ENCODE data around the gene TTLL9. TPM values are rescaled to one million over a fixed set of nuclear protein-coding genes. Genes with fewer than 3 reads are reported as not detected.

The TTLL9 gene
- total RNA-seq, 1 experiment from 2014 or later, result not detected

DNA sequence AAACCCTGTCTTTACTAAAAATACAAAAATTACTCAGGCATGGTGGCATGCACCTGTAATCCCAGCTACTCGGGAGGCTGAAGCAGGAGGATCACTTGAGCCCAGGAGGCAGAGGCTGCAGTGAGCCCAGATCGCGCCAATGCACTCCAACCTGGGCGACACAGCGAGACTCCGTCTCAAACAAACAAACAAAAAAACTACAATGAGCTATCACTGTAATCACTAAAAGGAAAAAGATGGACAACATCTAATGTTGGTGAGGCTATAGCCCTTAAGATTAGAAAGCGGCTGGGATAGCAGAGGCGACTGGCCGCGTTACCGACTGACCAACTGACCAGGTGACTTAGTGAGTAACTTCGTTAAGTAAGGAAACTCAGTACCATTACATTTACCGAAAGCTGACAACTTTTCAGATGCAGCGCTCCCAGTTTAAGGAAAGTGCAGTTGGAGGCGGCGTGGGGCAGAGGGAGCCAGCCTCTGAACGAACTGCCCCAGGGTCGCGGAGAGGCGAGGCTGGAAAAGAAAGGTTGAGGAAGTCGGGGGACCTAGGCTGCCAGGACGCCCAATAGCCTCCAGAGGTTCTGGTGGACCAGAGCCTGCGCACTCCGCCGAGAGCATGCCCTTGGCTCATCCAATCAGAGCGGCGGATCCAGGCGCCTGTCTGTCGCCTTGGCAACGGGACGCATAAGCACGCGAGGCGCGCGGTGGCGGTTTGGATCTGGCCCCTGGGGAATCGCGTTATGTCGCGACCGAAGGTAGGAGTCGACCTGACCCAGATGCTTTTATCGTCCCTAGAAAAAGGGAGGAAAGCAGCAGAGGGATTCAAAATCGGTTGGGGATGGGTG, 8.9 kb downstream of the TTLL9 start:
- DNase-seq (ENCODE audit: low read depth), result peak; percentile 94

DNA sequence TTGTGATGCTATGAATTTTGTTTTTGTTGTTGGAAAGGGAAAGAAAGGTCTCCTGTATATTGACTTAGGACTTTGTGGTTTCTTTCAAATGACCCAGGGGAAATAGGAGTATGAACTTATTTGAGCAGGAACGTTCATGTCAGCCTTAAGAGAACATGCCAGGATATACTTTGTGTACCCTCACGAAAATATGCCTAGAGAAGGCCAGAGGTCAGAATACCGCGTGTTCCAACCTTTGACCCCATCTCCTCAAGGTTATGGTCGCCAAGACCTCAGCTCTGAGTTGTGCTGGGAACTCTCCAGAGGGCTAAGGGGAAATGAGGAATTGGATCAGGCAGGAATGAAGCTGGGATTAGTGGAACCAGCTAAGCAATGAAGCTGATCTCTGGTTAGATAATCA, 11.5 kb downstream of the TTLL9 start:
- no peak for DNase-seq (ENCODE audit: low read depth)

DNA sequence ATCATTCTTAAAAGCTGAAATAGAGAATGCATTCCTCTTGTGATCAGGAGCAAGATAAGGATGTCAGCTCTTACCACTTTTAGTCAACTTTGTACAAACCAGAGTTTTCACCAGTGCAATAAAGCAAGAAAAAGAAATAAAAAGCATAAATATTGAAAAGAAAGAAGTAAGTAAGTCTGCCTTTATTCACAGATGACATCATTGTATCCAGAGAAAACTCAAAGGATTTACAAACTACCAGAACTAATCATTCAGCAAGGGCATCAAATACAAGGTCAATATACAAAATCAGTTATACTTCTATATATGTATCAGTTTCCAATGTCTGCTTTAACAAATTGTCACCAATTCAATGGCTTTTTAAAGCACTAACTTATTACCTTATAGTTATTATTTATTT, 13.4 kb downstream of the TTLL9 start:
- DNase-seq (ENCODE audit: low read depth), result no peak

DNA sequence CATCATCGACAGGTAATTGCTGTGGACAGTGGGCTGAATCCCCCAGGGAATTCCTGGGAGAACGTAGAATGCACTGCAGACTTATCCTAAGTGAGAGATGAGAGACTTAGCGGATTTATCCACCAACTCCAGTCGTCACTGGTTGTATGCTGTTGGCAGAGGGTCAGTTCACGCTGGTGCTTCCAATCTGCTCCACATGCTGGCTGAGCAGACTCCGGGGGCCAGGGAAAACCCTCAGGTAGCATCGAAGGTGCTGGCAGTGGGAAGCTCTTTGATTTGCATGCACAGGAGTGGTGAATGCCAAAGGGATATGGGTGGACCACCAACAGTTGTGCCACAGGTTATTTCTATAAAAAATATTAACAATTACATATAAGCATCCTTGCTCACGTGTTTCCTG, 20.2 kb downstream of the TTLL9 start:
- DNase-seq (ENCODE audit: low read depth), result no peak

GRCh38 chr20:31894980-31895675, 24.7 kb downstream of the TTLL9 start:
- DNase-seq (ENCODE audit: low read depth), result peak; percentile 79

DNA sequence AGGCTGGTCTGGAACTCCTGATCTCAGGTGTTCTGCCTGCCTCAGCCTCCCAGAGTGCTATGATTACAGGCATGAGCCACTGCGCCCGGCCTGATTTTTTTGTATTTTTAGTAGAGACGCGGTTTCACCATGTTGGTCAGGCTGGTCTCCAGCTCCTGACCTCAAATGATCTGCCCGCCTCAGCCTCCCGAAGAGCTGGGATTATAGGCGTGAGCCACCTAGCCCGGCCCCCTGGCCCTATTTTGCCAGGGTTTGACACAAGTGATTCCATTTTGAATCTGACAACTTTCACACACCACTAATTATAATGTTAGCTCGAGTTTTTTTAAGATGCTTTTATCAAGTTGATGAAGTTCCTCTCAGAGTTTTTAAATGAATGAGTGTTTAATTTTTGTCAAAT, 25.6 kb downstream of the TTLL9 start:
- no peak for DNase-seq (ENCODE audit: low read depth)

DNA sequence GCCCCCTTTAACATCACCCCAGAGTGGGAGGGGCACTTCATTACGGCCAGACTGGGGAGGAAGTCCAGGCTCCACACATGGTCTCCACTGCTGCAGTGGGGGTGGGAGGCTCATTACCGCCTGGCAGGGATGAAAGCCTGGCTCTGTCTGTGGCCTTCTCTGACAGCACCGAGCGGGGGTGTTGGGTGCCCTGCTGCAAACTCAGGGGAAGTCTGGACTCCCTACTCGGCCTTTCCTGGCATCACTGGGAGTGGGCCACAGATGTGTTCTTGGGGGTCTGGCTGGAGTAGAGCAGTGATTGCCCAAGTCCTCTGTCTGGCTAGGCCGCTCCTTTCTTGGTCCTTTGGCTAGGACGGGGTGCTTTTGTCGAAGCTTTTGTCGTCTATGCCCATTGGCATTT, 27.1 kb downstream of the TTLL9 start:
- no peak for DNase-seq (ENCODE audit: low read depth)

- no peak for DNase-seq (ENCODE audit: low read depth)
These were observed 31.2 kb downstream of the TTLL9 start for GRCh38 chr20:31901615-31902014.

GRCh38 chr20:31903627-31904386, 33.4 kb downstream of the TTLL9 start:
- DNase-seq (ENCODE audit: low read depth), result no peak

GRCh38 chr20:31906001-31906400, 35.6 kb downstream of the TTLL9 start:
- DNase-seq (ENCODE audit: low read depth), result no peak

GRCh38 chr20:31907046-31907445, 36.6 kb downstream of the TTLL9 start:
- no peak for DNase-seq (ENCODE audit: low read depth)

DNA sequence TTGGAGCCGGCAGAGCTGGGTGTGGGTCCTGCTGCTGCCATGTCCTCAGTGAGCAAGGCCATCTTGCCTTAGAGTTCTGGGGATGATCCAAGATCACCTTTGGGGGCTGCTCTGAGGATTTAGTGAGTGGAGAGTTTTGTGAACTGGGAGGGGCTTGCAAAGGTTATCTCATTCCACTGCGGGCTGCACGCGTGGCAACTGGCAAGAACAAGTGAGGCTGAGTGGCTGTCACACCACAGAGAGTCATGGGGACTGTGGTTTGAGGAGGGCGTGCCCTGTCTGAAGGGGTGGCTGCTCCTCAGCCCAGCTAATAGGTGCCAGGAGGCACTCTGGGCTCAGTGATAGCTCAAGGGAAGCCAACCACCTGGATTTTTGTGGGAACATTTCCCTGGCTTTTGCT, 37.6 kb downstream of the TTLL9 start:
- no peak for DNase-seq (ENCODE audit: low read depth)

DNA sequence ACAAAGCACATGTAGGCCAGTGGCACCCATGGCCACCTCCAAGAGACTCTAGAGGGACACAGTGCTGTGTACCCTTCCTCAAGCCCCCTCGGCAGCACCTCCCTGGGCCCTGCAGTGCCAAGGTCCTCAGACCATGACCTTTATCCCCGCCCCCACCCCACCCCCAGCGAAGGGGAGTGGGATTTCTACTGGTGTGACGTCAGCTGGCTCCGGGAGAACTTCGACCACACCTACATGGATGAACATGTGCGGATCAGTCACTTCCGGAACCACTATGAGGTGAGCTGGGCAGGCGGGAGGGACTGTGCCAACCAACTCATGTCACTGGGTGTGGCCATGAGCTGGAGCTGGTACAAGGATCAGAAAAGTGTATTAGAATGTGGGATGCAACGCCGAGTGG, 38.0 kb downstream of the TTLL9 start:
- no peak for DNase-seq (ENCODE audit: low read depth)

- DNase-seq (ENCODE audit: low read depth), result no peak
These were observed 39.0 kb downstream of the TTLL9 start for GRCh38 chr20:31909253-31910070.

GRCh38 chr20:31910071-31910803, 39.8 kb downstream of the TTLL9 start:
- no peak for DNase-seq (ENCODE audit: low read depth)

DNA sequence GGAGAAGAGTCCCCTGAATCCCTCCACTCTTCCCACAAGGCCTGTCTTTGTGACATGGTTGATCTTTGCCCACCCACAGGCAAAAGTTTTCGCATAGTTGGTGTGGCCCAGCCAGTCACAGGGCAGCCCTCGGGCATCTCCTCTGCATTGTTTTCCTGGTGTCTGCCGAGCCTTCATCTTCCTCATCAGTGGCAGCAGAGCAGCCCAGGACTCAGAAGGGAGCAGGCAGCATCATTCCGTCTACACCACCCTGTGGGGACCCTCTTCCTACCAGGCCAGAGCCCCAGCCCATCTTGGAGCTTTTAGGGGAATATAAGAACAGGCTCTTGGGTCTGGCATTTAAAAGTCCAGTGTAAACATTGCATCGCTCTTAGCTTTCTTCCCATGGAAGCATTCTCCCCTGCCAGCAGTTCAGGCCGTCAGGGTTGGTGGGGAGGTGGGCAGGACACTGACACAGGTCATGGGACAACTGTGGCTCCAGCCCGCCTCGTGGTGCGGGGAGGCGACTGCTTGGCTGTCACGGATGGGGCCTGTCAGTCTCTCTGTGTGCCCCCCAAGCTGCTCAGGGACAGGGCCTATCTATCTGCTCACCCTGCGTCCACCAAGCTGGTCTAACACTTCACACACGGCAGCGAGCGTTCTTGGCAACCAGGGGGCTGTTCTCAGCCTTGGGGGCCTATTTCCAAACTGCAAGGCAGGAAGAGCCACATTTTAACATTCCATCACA, 43.2 kb downstream of the TTLL9 start:
- no peak for DNase-seq (ENCODE audit: low read depth)

DNA sequence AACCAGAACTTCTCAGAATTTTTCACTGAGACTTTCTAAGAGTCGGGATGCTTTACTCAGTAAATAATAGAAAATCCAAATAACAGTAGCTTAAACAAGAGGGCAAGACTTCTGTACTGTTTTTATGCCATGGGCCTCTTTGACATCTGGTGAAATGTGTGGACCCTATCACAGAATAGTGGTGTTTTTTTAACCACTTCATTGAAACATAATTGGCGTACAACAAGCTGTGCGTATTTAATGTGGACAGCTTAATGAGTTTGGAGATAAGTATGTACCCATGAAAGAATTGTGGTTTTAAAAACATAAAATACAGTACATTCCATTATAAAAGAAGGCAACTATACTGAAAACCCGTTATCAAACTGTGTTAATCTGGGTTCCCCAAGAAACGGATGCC, 43.7 kb downstream of the TTLL9 start:
- DNase-seq (ENCODE audit: low read depth), result no peak

GRCh38 chr20:31915491-31916280, 45.3 kb downstream of the TTLL9 start:
- no peak for DNase-seq (ENCODE audit: low read depth)

- no peak for DNase-seq (ENCODE audit: low read depth)
These were observed 46.3 kb downstream of the TTLL9 start for GRCh38 chr20:31916708-31917107.

Data from LHCN-M2 (cell line).